ENCODE data around the gene NOD2.

NOD2 gene

DNA sequence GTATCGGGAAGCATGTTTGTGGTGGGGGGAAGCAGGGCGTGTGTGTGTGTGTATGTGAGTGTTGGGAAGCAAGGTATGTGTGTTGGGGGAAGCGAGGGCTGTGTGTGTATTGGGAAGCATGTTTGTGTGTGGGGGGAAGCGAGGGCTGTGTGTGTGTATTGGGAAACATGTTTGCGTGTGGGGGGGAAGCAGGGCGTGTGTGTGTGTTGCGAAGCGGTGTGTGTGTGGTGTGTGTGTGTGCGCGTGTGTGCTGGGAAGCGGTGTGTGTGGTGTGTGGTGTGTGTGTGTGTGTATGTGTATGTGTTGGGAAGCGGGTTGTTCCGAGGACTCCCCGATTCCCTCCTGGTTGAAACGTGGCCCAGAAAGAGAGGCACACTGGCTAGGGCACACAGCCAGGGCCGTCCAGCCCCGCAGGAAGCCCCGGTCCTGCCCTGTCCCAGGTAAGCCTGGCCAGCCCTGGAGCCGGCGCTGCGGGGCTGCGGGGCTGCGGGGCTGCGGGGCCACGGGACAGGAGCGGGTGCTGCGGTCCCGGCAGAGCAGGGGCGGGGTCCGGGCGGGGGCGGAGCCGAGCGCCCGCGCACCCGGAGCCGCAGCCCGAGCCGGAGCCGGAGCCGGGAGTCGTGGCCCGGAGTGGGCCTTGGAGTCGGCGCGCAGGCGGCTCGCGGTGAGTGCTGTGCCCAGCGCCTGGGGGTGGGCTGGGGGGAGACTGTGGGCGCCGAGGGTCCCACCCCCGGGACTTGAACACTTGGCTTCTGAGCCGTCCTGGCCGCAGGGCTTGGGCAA is at the start of gene NOD2:
Gene NOD2 (plus strand): TSS at position 608 of the 783 bp plus-strand sequence. CDS start 5,890 bp downstream, outside the sequence.
- no peak for DNase-seq (ENCODE audit: low read depth)

DNA sequence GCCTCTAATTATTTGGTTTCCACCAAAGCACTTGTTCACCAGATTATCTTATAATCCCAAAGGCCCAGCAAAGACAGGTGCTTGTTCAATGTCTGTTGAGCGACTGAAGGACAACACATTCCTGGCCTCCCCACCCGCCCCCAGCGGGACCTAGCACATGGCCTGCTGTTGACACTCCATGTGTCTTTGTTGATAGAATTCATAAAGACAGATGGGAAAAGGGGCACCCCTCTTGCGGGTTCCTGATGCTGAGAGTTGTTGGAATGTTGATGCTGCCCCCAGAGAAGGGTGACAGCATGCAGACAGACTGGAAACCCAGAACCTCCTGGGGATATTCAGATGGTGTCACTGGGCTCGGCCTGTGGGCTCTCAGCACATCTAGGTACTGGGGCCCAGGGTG is 49.2 kb upstream of the NOD2 start:
- DNase-seq (ENCODE audit: low read depth) = no peak

DNA sequence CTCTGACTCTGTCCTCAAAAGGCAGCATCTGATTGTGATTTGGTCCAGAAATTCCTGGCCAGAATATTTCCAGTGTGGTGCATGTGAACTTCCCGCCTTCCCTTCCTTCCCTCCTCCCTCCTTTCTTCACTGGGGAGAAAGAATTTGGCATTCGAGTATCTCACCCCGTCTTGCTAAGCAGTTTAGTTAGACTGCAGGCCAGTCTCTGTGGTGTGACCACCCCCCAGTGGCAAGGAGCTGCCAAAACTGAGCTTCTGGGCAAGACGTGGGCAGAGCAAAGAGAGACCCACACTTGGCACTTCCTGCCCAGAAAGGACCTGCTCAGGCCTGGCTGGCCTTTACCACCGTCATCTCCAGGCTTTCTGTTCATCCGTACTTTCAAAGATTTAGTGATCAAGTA is 48.7 kb upstream of the NOD2 start:
- no peak for DNase-seq (ENCODE audit: low read depth)

DNA sequence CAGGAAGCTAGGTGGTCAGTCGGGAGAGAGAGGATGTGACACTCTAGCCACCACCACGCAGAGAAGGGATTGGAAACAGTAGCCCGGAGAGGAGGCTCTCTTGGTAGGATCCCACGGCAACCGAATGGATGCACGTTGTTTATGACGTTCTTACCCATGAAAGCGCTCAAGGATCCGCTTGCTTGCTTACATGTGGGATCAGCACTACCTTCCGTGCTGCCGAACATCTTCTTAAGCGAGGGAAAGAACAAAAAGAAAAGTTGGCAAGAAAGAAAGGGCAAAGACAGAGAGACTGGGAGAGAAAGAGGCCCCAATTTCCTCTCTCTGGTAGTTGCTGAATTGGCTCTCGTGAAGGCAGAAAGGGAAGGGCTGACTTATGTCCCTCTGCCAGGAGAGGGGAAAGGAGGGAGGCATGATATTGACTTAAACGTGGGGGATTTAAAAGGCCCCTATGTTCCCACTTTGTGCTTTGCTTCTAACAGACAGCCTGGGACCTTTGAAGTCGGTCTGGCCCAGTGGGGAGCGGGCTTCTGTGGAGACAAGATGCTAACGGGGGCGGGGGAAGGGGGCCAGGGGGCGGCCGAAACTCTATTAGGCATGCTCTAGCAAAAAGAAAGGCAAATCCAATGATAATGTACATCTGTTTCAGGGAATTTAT is 47.7 kb upstream of the NOD2 start:
- no peak for DNase-seq (ENCODE audit: low read depth)

DNA sequence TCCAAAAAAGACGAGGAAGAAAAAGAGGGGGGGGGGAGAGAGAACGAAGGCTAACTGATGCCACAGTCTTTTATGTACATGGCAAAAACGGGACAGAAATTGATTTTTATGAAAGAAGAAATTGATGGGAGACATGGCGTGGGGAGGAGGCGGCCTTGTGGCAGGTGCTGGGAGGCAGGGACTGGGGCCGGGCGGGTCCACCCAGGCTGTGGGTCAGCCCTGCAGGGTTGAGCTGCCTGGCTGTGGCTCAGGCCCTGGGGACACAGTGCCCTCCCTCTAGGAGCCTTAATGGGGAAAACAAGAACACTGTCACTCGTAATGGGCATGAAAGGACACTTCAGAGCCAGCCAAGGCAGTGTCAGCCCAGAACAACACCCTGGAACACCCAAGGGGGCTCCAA is 47.1 kb upstream of the NOD2 start:
- no peak for DNase-seq (ENCODE audit: low read depth)

DNA sequence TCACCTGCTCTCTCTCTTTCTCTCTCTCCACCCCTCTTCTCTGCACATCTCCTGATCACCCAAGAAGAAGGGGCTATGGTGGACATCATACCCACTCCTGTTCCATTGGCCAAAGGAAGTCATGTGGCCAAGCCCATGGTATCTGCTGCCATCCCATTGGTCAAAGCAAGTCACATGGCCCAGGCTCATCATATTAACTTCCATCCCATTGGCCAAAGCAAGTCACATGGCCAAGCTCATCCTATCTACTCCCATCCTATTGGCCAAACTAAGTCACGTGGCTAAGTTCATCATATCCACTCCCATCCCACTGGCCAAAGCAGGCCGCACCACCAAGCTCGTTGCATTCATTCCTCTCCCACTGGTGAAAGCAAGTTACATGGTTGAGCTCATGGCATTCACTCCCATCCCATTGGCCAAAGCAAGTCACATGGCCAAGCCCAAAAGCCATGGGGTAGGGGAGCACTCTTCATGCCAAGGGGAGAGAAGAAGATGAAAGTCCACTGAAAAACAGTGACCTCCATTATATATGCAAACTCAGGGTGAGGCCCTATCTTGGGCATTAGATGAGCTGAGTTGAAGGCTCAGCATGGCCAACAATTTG is 41.5 kb upstream of the NOD2 start:
- no peak for DNase-seq (ENCODE audit: low read depth)

DNA sequence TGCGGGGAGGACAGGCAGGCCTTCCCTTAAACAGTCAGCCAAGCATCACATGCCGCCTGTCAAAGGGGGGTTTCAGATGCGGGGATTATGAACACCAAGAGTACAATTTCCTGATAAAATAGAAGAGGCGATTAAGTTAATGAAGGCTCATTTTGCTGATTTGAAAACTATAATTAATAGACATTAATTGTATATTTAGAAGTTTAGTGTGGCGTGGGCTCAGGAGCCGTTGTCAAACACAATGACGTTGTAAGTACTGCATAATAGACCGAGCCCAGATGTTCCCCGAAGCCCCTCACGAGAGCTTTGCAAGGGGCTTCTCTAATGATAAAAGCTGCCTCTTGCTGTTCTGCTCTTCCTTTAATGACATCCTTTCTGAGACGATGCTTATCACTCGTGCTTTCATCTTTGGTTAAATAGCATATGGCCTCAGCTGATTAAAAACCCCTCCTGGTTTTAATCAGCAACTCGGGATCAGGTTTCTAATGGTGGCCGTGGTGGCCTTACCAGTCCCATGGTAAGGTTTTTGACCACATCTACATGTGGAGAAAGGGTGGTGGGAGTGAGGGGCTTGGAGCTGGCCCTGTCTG is 40.5 kb upstream of the NOD2 start:
- no peak for DNase-seq (ENCODE audit: low read depth)

DNA sequence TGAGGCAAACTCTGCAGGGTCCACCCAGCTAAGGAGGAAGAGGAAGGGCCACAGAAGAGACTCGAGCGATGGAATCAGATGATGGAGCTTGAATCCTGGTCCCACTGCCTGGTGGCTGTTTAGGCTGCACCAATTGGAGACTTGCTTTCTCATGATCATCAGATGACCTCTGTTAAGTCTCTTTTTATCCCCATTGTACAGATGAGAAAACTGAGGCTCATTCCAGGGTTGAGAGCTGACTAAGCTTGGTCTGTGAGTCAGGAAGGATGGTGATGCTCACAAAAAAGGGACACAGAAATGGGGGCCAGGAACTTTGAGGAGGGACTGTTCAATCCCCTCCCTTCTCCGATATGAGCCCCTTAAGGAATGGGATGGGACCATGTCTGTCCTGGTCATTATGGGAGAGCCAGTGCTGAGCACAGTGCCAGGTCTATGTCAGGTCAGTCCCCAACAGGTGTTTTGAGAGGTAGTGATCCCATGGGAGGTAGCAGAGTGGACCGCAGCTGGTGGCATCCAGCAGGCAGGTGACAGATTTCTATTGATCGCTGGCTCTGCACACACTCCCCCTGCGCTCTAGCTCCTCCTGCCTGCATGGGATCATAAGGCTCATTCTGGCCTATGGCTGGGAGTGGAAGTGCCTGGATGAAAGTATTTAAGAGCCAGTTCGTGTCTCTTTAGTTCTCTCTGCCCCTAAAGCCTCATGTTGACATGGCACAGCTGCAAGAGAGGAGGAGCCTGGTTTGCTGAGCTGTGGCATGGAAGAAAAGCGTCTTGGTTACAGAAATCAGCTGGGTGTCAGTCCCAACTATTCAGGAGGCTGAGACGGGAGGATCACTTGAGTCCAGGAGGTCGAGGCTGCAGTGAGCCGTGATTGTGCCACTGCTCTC is 39.5 kb upstream of the NOD2 start:
- DNase-seq (ENCODE audit: low read depth) = no peak

DNA sequence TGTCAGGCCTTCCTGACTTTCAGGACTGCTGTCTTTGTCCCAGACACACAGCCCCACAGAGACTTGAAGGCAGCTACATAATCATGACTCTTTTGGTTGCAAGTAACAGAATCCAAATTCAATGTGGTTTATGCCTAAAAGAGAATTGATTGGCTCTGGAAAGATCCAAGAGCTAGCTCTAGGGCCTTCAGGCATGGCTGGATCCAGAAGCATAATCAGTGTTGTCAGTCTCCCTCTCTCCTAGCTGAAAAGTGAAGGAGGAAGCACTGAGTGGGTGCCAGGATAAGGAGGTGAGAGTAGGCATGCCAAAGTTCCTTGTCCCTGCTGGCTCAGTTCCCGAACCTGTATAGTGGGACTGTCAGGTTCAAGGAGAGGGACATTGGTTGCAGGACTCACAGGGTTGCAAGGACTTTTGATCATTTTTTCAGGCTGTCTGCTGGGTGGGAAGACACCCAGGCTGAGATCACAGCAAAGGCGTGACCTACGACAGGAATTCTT is 37.8 kb upstream of the NOD2 start:
- no peak for DNase-seq (ENCODE audit: low read depth)

DNA sequence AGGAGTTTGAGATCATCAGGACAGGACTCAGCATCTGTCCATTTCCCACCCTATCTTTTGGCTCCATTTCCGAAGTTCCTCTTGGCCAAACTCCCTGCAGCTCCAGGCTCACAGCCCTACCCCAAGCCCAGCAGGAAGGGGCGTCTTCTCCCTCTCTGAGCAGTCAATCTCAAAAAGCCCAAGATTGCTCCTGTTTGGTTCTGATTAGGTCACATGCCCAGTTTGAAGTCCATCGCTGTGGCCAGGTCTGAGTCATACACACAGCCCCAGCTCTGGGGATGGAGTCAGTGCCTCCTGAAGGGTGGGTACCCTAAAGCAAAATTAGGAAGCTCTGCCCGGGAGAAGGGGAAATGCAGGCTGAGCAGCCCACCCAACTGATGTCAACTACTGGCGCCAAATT is 36.2 kb upstream of the NOD2 start:
- DNase-seq (ENCODE audit: low read depth) = no peak

DNA sequence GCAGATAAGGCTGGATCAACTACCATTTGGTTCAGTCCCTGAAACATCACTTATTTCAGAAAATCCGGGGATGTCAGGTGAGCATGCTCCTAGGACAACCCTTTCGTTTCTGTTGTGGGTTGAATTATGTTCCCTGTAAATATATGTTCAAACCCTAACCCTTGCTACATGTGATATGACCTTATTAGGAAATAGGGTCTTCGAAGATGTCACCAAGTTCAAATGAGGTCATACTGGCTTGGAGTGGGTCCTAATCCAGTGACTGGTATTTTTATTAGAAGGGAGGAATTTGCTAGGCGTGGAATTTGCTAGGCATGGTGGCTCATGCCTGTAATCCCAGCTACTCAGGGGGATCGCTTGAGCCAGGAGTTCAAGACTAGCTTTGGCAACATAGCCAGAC is 33.6 kb upstream of the NOD2 start:
- no peak for DNase-seq (ENCODE audit: low read depth)

DNA sequence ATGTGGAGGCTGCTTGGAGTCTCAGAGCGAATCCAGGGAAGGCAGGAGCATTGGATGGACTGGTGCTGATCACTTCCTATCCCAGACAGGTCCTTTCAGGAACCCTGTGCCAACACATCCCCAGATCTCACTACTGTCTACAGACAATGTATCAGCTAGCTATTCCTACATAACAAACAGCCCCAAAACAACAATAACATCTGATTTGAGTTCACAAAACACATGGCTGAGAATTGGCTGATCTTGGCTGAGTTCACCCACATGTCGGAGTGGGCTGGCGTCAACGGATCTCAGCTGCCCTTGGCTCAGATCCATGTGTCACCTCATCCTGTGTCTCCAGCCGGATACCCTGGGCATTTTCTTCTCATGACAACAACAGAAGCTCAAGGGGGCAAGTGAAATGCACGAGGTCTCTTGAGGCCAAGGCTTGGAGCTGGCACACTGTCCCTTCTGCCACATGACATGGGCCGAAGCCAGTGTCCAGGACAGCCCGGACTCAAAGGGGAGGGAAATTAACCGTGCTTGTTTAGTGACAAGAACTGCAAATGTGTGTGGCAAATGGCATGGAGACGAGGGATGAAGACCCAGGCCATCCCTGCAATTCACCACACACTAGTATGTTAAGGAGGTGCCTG is 31.0 kb upstream of the NOD2 start:
- DNase-seq (ENCODE audit: low read depth) = no peak

DNA sequence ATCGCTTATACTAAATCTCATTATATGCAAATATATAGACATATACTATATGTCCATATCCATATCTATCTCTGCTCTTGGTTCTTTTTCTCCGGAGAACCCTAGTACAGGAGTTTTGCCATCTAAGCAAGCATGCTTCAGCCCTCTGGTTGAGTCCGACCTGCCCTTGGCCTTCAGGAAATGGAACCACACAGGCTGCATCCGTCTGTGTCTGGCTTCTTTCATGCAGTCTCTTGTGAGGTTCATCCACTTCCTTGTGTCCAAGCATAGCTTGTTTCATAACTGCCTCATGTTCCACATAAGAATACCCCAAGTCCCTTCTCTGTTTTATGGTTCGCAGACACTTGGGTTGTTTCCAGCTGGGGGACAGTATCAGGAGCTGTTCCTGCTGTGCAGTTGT is 29.1 kb upstream of the NOD2 start:
- DNase-seq (ENCODE audit: low read depth) = no peak

DNA sequence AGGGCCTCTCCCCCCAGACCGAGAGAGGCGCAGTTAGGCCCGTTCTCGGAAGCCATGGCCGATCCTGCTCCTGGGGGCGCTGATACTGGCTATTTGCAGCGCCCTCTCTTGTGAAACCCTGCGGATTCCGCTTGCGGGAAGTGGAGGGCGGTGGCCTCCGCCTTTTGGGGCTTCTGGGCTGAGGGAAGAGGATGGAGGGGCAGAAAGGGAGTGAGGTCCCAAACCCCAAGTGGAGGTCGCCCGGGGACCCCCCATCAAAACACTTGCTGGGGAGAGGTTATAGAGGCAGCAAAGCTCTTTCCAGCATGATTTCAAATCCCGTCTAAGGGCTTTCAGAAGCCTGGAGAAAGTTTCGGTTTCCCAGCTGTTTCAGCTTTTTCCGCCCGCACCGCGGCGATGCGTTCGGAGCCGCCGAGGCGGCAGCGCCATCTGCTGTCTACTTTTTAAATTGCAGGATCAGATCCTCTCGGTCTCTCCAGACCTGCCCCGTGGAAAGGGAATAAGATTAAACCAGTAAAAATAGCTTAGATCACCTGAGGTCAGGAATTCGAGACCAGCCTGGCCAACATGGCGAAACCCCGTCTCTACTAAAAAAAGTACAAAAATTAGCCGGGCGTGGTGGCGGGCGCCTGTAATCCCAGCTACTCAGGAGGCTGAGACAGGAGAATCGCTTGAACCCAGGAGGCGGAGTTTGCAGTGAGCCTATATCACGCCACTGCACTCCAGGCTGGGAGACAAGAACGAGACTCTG is 28.1 kb upstream of the NOD2 start:
- DNase-seq (ENCODE audit: low read depth) = peak; percentile 77

DNA sequence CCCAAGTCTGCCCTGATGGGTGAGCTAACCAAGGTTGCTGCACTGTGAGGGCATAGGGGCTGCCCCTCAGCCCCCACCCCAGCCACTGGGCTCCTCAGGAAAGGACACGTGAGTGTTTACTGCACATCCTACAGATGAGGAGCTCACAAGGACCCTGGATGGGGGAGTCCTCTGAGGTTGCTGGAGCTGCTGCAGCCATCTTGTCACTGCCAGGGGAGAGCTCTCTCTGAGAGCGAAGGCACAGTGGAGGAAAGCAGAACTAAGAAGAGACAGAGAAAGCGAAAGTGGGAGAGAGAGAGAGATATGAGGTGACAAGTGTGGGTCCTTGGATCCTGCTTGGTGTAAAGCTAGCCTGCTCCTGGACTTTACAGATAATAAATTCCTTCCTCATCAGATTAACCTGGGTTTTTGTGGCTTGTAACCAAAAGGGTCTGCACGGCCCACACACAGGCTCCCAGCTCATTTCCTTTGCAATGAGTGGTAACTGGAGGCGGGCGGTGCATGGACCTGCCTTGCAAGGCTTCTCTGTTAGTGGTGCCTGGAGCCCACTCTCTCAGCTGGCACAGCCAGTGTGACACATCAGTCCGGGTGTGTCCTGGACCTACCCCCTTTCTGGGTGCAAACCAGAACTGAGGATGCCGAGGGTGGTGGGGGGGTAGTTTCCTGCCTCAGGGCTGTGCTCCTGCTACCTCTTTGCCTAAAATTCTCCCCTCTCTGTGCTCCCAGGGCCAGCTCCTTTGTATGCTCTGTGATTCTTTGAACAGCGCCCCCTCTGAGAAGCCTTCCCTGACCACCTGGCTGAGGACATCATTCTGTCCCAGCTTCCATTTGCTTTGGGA is 26.5 kb upstream of the NOD2 start:
- peak; percentile 37 for DNase-seq (ENCODE audit: low read depth)

DNA sequence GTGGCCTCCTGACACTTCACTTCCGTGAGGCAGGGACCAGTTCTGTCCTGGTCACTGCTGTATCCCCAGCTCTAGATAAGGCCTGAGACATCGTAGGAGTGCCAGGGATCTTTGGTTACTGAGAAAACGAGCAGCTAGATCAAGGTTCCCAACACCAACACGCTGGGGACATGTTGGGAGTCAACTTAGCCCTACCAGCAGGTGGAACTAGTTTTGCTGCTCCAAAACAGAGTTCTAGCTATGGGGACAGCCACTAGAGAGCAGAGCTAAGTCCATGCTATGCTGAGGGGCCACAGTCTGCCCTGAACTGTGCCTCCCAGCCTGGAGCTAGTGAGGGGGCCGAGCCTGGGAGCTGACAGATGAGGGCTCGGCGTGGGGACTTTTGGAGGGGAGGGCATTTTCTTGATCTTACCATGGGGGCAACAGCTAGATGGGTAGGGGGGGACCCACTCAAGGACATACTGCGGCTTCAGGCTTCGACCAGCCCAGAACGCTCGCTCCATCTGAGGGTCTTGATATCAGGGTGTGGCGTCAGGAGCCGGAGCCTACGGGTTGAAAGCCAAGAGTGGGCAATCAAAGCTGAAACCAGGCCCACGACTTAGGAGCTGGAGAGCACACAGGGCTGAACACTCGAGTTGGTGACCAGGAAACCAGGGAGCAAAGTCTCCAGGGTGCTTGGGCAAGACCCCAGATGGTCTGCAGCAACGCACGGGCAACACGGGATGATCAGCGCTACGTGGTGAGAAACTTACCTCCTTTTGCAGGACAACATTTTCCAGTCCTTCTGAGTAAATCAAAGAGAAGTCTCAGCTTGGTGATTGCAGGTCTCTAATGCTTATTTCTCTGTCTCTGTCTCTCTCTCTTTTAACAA is 25.7 kb upstream of the NOD2 start:
- DNase-seq (ENCODE audit: low read depth) = no peak

DNA sequence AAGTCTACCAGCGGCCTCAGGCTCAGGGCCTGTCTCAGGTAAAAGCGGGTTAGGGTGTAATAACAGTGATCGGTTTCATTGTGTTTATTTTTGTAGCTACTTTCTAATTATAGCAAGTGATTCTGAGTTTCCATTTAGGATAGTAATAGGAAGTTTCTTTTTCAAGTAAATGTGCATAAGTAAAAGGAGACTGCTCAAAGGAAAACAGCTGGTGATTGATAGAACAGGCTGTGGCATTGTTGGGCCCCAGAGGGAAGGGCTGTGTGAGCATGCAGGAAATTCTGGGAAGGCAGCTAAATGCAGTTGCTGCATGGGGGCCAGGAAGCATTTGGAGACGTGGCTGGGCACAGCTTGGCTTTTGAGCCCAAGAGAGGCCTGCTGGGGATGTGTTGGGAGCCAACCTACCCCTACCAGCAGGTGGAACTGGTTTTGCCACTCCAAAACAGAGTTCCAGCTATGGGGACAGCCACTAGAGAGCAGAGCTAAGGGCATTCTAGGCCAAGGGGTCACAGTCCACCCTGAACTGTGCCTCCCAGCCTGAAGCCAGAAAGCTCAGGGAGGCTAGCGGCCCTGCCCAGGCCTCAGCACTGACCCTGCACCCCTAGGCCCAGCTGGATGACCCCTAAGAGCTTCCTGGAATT is 24.9 kb upstream of the NOD2 start:
- DNase-seq (ENCODE audit: low read depth) = no peak

DNA sequence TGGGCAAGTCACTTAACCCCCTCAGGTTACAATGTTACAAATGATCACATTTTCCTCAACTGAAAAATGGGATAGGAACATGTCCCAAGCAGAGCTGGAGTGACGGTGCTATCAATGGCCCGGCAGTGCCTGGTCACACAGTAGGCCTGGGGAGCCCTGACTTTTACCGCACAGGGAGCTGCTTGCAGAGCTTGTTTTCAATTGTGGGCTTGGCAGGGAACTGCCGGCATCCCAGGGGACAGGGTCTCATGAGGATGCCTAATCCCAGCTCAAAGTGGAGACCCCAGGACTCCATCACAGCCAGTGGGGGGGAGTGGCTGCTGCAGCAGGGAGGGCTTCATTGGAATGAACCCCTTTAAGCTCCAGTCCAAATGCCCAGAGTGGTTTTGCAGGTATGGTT is 23.7 kb upstream of the NOD2 start:
- no peak for DNase-seq (ENCODE audit: low read depth)

Measured in activated T-cell treated with anti-CD3 and anti-CD28 coated beads for 24 hours (primary cell).